ENCODE results near the gene ANKRD37. TPM values are rescaled to one million over a fixed set of nuclear protein-coding genes. Genes with fewer than 3 reads are reported as not detected.
A peak's percentile ranks its signal among the peaks of the same experiment; 100 is the strongest.

Gene ANKRD37
- total and polyA plus RNA-seq, 9 of the 15 experiments (the other 6 are each of a cell fraction or from before 2014, with no cell fraction given): 1.3 to 53.7 (median 3.6) TPM

DNA sequence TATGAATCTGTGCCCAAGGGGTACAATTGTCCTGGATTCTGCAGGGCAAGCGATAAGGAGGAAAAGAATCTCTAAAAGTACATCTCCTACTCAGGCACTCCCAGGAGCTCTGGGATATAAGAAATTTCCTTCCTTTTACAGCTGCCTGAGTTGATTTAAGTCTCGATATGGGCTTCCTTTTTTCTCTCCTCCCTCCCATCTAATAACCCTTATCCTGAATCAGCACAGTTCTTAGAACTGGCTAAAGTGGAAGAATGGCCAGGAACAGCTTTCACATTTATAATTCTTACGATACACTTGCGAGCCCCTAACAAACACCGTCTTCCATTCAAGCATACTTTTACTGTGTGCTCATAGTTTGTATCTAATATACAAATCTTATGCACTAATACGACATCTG lies 22.1 kb upstream of the ANKRD37 start:
- CTCF ChIA-PET (ENCODE audit: low intra/inter-chr PET ratio): interaction anchor here (0.7 kb wide), 1 partner anchor 85 kb away, joined by 3 read pairs; no protein-coding TSS in a partner anchor
- no peak overlapping the region for H3K27ac ChIP-seq (ENCODE audit: extremely low read depth, low read depth, low read length)
- POLR2A ChIA-PET: interaction anchor here (1.7 to 2.2 kb wide), 2 partner anchors 10 to 11 kb away, joined by 6 to 10 read pairs; no protein-coding TSS in a partner anchor
- H4K20me1 ChIP-seq (replicated peaks; ENCODE audit: control insufficient read depth, insufficient read depth, low read length): no peaks in the 10 kb centered on the region
- DNase-seq (ENCODE audit: extremely low read depth in 1 of 4, low spot score in 3 of 4): no peak
- no peak overlapping the region for H3K9ac ChIP-seq (ENCODE audit: insufficient read depth in 1 of 2, low read depth in 2 of 2, low read length in 2 of 2)
- H3K79me2 ChIP-seq (ENCODE audit: control insufficient read depth, insufficient read depth, low read length): no peaks in the 10 kb centered on the region
- H3K9me1 ChIP-seq (ENCODE audit: control insufficient read depth, insufficient read depth, low read length): no peaks in the 10 kb centered on the region
- H2AFZ ChIP-seq (ENCODE audit: low read depth, low read length): no peak overlapping the region
- H3K4me3 ChIP-seq: no peak overlapping the region
- H3K27me3 ChIP-seq (ENCODE audit: control insufficient read depth in 2 of 2, insufficient read depth in 2 of 2, low read length in 2 of 2): no peaks in the 10 kb centered on the region
- FAIRE-seq: no peak
- H3K4me1 ChIP-seq (replicated peaks in 1 of 2; ENCODE audit: control insufficient read depth in 2 of 2, insufficient read depth in 2 of 2, low read length in 2 of 2): peaks cover 0 to 12% of the 10 kb centered on the region in 2 experiments; a peak in 3 of 5 replicates
- in situ Hi-C loops (cut with MboI) (no loop called here), intact Hi-C loops (cut with micrococcal nuclease) (no loop called here)
- H3K4me2 ChIP-seq (ENCODE audit: insufficient read depth, low read length): peak overlapping the region; percentile 17; the same call in 1 of the 2 replicates
- 19% methylated on average over 5 of the region's 6 CpGs for WGBS (ENCODE audit: insufficient coverage, low coverage, missing lambda C conversion rate)
- no TSS peak for BruUV-seq (replicated peaks)
- H3K9me3 ChIP-seq (replicated peaks; ENCODE audit: control insufficient read depth, insufficient read depth, low read depth, low read length): no peaks in the 10 kb centered on the region
- peak; percentile 57 for ATAC-seq
- H3K36me3 ChIP-seq (ENCODE audit: control insufficient read depth, insufficient read depth, low read length): peaks cover 4% of the 10 kb centered on the region; the same call in 1 of the 3 replicates
- TF ChIP-seq, protein P1, sequence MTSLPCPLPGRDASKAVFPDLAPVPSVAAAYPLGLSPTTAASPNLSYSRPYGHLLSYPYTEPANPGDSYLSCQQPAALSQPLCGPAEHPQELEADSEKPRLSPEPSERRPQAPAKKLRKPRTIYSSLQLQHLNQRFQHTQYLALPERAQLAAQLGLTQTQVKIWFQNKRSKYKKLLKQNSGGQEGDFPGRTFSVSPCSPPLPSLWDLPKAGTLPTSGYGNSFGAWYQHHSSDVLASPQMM (CRISPR knock-in tag; IDR thresholded peaks at IDR 0.05): no peak
- no peak for TF ChIP-seq ETV1 (tag; conservative IDR thresholded peaks at IDR 0.05; ENCODE audit: low read depth)
- TF ChIP-seq POLR2H (tag; IDR thresholded peaks at IDR 0.05; ENCODE audit: low read depth): no peak
- TF ChIP-seq ZNF431 (CRISPR knock-in tag; IDR thresholded peaks at IDR 0.05): no peak
- no peak for TF ChIP-seq GATAD2B (IDR thresholded peaks at IDR 0.05; ENCODE audit: borderline replicate concordance)
- 0 out of 2 replicates have a peak, but pooled peaks have one; percentile 18 for TF ChIP-seq ZNF316 (IDR thresholded peaks at IDR 0.05)
- no peak for TF ChIP-seq ZNF780A (CRISPR knock-in tag; IDR thresholded peaks at IDR 0.05)
- TF ChIP-seq ZNF408 (CRISPR knock-in tag; IDR thresholded peaks at IDR 0.05; ENCODE audit: low read depth): no peak
- peak in 1 of 2 experiments; percentile 40; a peak in 1 of 4 replicates for TF ChIP-seq NRF1 (conservative IDR thresholded peaks at IDR 0.05 in 1 of 2, IDR thresholded peaks at IDR 0.05 in 1 of 2)
- TF ChIP-seq NR2C2 (CRISPR knock-in tag; IDR thresholded peaks at IDR 0.05): no peak
- TF ChIP-seq NR2C2 (tag; IDR thresholded peaks at IDR 0.05): no peak
- TF ChIP-seq CBFA2T3 (IDR thresholded peaks at IDR 0.05): no peak
- TF ChIP-seq ZNF830 (CRISPR knock-in tag; IDR thresholded peaks at IDR 0.05): no peak
- TF ChIP-seq, protein P2, sequence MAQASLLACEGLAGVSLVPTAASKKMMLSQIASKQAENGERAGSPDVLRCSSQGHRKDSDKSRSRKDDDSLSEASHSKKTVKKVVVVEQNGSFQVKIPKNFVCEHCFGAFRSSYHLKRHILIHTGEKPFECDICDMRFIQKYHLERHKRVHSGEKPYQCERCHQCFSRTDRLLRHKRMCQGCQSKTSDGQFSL (CRISPR knock-in tag; IDR thresholded peaks at IDR 0.05): no peak
- TF ChIP-seq, protein P2 (tag; IDR thresholded peaks at IDR 0.05): no peak
- TF ChIP-seq, protein P3, sequence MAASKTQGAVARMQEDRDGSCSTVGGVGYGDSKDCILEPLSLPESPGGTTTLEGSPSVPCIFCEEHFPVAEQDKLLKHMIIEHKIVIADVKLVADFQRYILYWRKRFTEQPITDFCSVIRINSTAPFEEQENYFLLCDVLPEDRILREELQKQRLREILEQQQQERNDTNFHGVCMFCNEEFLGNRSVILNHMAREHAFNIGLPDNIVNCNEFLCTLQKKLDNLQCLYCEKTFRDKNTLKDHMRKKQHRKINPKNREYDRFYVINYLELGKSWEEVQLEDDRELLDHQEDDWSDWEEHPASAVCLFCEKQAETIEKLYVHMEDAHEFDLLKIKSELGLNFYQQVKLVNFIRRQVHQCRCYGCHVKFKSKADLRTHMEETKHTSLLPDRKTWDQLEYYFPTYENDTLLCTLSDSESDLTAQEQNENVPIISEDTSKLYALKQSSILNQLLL (CRISPR knock-in tag; IDR thresholded peaks at IDR 0.05; ENCODE audit: borderline replicate concordance): no peak
- no peak for TF ChIP-seq ZNF436 (CRISPR knock-in tag; IDR thresholded peaks at IDR 0.05)
- no peak for TF ChIP-seq ESRRA (IDR thresholded peaks at IDR 0.05; ENCODE audit: borderline replicate concordance, low read depth)
- peak; percentile 31; the same call in 1 of the 2 replicates for TF ChIP-seq SPI1 (IDR thresholded peaks at IDR 0.05; ENCODE audit: borderline replicate concordance, low read depth, low read length)
- no peak for TF ChIP-seq POLR2A (conservative IDR thresholded peaks at IDR 0.05)
- TF ChIP-seq BRD4 (IDR thresholded peaks at IDR 0.05): no peak
- no peak for TF ChIP-seq ZNF507 (tag; conservative IDR thresholded peaks at IDR 0.05)
- TF ChIP-seq MEF2D (tag; conservative IDR thresholded peaks at IDR 0.05; ENCODE audit: low read depth): no peak
- no peak for TF ChIP-seq LARP7 (IDR thresholded peaks at IDR 0.05)
- TF ChIP-seq MEIS2 (IDR thresholded peaks at IDR 0.05; ENCODE audit: partially characterized antibody): peak; percentile 16
- TF ChIP-seq XRCC3 (IDR thresholded peaks at IDR 0.05): no peak

Measured in K562 (cell line).